GM13977 (cell line): Measurements from ENCODE around the gene STIM1.
A peak's percentile ranks its signal among the peaks of the same experiment; 100 is the strongest.

Source experiments
- DNase-seq: peaks from one replicate; pipeline ENCODE4 v3.0.0; 2012; ENCODE audit warnings: low spot score
- in situ Hi-C: fragments of 300-500 bp; cut with MboI; formaldehyde crosslinking; loops from one replicate; pipeline ENCODE4 v1.12.0; 2022; ENCODE audit warnings: low sequenced_read_pairs, low pct_unique_long_range_greater_than_20kb, mixed read lengths, inconsistent platforms; ENCODE audit not compliant: unreplicated experiment
- TF ChIP-seq, protein P1 (sequence below): IDR thresholded peaks from 2 replicates; pipeline ENCODE4 v1.5.1; 2012; ENCODE audit warnings: mild to moderate bottlenecking, control low read depth; ENCODE audit not compliant: insufficient read depth; ENCODE audit errors: extremely low read depth, missing control alignments

Gene STIM1

DNA sequence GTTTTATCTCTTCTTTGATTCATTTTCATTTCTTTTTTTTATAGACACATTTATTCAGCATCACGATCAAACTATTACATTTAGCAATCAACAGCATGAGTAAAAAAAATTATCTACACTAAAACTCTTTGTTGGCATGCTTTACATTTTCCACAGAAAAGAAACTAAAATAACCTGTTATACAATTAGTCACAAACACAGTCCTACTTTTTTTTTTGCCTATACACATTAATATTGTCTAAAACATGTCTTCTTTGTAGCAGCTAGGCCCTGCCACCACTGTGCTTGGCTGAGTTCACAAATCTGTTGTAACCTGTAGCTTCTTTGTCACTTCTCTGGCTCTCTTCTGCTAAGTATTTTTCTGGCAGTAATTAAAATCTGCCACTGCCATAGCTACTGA is 117.0 kb downstream of the STIM1 start:
- no peak for DNase-seq
- in situ Hi-C loops, result no loop called here
- TF ChIP-seq, protein P1, sequence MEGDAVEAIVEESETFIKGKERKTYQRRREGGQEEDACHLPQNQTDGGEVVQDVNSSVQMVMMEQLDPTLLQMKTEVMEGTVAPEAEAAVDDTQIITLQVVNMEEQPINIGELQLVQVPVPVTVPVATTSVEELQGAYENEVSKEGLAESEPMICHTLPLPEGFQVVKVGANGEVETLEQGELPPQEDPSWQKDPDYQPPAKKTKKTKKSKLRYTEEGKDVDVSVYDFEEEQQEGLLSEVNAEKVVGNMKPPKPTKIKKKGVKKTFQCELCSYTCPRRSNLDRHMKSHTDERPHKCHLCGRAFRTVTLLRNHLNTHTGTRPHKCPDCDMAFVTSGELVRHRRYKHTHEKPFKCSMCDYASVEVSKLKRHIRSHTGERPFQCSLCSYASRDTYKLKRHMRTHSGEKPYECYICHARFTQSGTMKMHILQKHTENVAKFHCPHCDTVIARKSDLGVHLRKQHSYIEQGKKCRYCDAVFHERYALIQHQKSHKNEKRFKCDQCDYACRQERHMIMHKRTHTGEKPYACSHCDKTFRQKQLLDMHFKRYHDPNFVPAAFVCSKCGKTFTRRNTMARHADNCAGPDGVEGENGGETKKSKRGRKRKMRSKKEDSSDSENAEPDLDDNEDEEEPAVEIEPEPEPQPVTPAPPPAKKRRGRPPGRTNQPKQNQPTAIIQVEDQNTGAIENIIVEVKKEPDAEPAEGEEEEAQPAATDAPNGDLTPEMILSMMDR, result no peak

DNA sequence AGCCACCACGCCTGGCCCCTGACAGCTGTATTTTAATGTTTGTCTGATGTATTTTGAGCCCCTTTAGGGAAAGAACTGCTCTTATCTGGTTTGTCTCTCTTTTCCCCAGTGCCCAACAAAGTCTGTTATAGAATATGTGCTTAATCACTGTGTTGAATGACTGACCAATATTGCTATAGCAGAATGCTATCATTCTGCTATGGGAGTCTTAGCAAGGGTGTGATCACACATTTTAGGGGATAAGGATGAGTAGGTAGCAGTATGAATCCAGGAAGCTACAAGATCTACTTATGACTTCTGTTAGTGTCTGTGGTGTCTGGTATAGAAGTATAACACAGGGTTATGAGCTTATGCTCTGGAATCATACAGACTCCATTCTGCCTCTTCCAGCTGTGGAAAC is 121.6 kb downstream of the STIM1 start:
- DNase-seq, result no peak
- in situ Hi-C loops, result no loop called here
- TF ChIP-seq, protein P1, result no peak

DNA sequence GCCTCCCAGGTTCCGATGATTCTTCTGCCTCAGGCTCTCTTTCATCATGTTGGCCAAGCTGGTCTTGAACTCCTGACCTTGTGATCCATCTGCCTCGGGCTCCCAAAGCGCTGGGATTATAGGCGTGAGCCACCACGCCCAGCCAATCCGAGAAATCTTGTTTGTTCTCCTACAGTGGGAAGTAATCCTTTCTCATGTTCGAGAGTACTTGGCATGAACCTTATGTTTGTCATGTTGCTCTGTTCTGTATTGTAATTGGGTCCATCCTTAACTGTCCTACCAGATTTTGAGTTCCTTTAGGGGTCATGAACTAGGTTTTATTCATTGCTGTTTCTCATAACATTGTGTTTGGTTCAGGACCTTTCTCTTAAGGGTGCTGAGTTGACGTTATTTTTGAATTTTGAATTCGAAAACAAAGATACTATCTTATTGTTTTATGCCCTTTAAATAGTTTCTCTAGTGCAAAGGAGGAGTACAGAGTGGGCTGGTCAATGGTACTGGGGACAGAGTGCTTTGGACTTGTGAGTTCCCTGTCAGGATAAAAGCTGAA is 125.7 kb downstream of the STIM1 start:
- in situ Hi-C loops, result no loop called here
- DNase-seq, result no peak
- TF ChIP-seq, protein P1, result no peak

DNA sequence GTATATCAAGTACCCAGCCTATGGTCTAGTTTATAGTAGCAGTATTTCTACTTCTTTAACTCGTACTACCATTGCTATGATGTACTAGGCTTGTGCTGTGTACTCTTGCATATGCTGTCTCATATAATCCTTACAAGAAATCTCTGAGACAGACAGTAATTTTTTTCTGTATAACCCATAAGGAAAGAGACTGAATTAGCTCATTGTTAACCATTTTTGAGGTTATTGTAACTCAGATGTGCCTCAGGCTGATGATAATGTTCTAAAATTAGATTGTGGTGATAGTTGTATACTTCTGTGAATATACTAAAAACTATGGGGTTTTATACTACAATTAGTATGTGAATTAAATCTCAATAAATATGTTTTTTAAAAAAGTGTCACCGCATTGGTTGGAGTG is 127.0 kb downstream of the STIM1 start:
- TF ChIP-seq, protein P1, result no peak
- in situ Hi-C loops, result no loop called here
- no peak for DNase-seq

DNA sequence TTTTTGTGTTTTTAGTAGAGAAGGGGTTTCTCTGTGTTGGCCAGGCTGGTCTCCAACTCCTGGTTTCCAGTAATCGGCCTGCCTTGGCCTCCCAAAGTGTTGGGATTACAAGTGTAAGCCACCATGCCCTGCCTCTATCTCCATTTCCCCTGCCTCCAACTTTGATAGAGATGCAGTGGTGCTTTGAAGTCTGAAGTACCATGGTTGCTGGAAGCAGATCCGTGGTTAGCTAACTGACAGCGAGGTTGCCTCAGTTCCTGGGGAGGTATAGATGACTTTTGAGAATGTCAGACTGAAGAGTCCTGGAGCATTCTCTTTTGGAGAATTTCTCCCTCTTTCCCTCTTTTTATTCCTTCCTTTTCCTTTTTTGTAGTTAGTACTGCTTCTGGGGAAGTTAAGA is 127.6 kb downstream of the STIM1 start:
- TF ChIP-seq, protein P1, result no peak
- in situ Hi-C loops, result no loop called here
- DNase-seq, result no peak

DNA sequence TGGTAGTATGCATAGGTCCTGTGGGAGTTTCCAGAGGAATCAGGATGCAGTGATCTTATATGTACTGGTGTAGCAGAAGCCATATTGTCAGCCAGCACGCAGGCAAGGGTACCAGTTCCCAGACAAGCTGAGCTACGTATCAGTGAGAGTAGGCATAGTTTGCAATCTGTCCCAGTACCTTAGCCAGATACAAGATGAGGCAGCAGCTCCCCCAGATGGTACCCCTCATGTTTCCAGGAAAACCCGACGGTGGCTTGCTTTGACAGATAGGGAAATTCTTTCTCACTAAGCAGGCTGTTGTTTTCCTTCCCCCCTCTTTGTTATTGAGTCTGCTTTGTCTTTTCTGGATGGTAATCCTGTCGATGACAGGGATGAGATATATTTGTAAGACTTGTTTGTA is 129.4 kb downstream of the STIM1 start:
- no peak for DNase-seq
- in situ Hi-C loops, result no loop called here
- TF ChIP-seq, protein P1, result peak; percentile 34

DNA sequence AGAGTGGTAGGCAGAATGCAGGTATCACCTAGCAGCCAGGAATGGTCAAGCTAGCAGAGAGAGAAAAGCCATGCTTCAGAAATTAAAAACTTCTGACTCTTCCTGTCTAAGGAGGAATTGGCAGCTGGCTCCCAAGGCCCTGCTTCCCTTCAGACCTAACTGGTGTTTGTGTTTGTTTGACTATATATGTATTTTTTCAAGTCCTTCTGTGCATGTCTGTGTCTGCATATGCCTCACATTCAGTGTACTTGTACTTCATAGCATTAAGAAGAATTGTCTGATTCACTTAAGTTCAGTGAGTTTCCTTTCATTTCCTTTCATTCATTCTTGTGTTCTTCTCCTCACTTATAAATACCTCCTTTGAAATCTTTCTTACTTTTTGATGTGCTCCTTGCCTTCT is 130.2 kb downstream of the STIM1 start:
- TF ChIP-seq, protein P1, result no peak
- in situ Hi-C loops, result no loop called here
- DNase-seq, result no peak
